Eye (tissue), 1 donor: ENCODE measurements around the gene CALY.
"Not testable (repeated sequence)": the region's sequence is repeated elsewhere in the genome, so short reads cannot be mapped to it uniquely, and the experiment has no call there.

Experiments
- DNase-seq: peaks from one replicate; pipeline ENCODE4 v3.0.0-alpha.2; 2015

Gene CALY

DNA sequence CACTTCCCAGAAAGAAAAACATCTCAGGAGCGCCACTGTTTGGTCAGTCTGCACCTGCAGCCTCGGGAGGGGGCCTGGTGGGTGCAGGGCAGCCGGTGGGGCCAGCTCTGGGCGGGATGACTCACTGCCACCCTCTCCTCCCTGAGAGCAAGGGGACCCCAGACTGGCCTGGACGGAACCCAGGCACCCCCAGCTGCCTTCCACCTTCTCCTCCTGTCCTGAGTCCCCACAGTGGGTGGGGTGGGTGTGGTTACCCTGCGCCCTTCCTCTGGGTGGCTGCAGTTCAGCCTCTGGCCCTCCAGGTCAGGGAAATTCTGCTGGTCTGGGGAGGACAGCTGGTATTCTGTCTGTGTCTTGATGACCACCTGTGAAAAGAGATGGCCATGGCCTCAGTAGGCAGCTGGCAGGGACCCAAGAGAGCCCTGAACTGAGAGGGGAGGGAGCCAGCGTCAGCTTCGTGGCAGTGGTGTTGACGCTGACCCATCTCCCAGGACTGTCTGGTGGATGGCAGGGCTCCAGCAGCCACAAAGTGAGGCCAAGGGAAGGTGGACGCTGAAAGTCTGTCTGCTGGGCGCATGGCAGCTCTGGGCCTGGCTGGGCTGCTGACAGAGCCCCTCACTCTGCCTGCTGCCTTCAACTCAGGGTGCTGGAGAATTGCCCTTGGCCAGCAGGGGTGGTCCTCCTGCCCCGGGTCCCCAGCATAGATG lies 8.9 kb downstream of the CALY start:
- no peak for DNase-seq

- no peak for DNase-seq
Observed at GRCh38 chr10:133326745-133327650, 9.7 kb downstream of the CALY start.

- no peak for DNase-seq
Observed at GRCh38 chr10:133326223-133326551, 10.5 kb downstream of the CALY start.

DNA sequence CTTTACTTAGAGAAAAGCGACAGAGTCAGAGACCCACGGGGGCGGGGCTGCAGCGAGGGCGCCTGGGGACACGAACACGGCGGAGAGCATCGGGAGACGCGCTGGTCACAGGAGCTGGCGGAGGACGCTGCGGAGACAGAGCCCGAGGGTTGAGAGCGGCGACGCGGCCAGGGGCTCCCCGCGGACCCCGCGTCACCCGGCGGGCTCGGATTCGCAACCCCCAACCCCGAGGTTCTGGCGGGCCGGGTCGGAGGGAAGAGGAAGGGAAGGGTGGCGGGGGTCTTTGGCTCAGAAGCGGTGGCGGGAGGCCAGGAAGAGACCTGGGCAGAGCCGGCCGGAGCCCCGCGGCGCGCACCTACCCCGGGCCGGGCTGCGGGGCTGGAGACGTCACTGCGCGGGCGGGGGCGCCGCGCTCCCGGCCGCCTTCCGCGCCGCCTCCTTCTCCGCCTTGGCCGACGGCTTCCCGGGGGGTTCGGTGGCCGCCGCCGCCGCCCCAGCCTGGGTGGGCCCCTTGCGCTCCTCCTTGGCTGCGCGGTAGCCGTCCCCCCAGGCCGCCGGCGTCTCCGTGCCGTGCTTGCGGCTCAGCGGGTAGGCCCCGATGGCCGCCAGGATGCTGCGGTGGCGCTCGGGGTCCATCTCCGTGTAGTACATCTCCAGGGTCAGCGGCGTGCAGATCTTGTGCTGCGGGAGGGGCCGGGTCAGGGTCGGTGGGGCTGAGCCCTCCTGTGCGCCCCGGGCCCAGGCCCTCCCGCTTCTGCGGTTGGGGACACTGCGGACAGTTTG lies 11.1 kb downstream of the CALY start:
- DNase-seq: peak; percentile 71

DNA sequence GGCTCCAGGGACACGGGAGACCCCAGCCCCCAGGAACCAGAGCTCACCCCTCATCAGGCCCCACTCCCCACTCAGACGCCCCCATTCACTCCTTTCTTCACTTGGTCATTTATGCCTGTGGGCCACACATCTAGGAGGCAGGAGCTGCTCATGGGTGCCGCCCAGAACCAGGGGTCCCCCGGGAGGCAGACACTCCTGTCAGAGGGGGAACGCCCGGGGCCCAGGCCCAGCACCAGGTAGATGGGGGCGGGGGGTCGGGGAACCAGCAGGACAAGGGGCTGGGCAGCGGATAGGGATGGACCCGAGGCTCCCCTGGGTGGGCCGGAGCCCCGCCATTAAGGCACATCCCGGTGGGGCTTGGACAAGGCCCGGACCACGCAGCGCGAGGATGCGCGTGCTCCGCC lies 11.8 kb downstream of the CALY start:
- no peak for DNase-seq

- DNase-seq: peak; percentile 71
Observed at GRCh38 chr10:133324198-133324792, 12.4 kb downstream of the CALY start.

GRCh38 chr10:133322064-133322709 lies 14.5 kb downstream of the CALY start:
- DNase-seq: not testable (repeated sequence)

GRCh38 chr10:133320852-133321422 lies 15.8 kb downstream of the CALY start:
- not testable (repeated sequence) for DNase-seq

DNA sequence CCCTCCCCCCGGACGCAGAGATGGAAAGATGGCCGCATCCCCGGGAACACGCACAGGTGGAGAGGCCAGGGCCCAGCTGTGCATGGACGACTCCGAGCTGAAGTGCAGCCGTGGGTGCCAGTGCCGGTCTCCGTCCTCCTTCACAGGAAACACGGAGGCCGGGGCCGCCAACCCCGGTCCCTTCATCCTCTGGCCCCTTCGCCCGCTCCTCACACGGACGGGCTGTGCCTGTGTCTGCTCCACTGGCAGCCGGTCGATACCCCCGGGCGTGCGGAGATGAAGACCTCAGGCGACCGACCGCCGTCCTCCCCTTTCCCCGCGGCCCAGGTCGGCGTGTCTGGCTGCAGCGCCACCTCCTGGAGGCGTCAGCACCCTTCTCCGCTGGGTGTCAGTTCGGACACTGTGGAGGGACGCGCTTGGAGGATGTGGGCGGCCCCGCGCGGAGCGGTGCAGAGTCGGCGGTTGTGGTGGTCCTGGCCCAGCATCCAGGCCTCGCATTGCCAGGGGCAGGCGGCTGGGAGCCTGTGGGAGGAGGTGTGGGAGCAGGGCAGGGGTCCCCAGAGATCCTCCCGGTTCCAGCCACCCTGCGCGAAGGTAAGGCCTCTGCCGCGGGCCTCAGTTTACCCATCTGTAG lies 18.1 kb downstream of the CALY start:
- DNase-seq: peak; percentile 92

- no peak for DNase-seq
Observed at GRCh38 chr10:133316732-133317131, 20.0 kb downstream of the CALY start.

- DNase-seq: no peak
Observed at GRCh38 chr10:133316266-133316665, 20.4 kb downstream of the CALY start.

- DNase-seq: no peak
Observed at GRCh38 chr10:133315847-133316246, 20.8 kb downstream of the CALY start.

DNA sequence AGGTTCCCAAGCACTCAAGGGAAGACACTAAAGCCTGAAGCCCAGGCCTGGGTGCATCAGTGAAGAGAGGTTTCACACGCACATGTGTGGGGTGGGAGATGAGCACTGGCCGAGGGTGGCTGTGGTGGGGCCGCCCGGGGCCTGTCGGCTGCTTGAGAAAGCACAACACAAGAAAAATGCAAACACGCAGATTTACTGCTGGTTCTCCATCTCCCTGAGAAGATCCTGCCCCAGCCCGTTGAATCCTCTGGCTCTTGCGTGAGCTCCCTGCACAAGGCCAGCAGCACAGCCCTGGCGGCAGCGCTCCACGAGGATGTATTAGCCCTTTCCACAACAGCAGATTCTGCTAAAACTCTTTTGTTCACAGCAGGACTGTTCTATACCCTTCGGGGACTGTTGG lies 21.8 kb downstream of the CALY start:
- DNase-seq: no peak

- DNase-seq: no peak
Observed at GRCh38 chr10:133313192-133313591, 23.5 kb downstream of the CALY start.

DNA sequence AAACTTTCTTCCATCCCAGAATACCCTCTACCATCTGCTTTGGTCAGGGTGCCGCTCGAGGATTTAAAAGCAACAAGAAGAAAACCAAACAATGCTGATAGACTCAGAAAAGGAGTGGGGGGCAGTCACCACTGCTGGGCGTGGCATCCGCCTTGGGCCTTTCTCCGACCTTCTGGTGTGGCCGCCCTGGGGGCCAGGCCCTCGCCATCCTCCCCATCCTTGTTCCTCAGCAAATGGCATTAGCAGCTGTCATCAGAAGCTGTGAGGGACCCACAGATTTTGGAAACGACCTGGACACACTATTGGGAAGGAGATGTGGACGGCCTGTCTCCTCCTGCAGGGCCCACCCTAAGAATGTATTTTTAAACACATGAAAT lies 23.9 kb downstream of the CALY start:
- no peak for DNase-seq

- no peak for DNase-seq
Observed at GRCh38 chr10:133312016-133312768, 24.5 kb downstream of the CALY start.

DNA sequence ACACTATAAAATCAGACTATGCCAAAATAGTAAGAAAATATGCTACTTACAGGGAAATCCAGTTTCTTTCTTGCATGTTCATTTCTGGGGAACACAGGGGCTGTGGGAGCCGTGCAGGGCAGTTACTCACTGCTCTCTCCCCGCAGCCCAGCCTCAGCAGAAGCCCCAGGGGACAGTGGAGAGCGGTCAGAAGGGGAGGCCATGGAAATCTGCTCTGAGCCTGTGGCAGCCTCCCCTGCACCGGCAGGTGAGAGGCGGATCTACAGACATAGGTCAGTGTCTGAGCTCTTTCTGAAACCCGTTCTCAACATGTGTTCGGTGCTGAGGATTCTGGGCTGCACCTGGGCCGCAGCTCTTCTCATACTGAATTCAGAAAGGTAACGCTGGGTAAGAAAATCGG lies 25.1 kb downstream of the CALY start:
- DNase-seq: no peak

DNA sequence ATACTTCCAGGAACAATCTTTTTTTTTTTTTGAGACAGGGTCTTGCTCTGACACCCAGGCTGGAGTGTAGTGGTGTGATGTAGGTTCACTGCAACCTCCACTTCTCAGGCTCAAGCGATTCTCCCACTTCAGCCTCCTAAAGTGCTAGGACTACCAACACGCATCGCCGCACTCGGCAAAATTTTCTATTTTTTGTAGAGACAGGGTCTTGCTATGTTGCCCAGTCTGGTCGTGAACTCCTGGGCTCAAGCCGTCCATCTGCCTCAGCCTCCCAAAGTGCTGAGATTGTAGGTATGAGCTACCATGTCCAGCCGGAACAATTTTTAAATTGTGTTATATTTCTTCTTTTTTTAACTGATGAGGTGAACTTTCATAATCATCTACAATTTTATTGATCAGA lies 25.9 kb downstream of the CALY start:
- no peak for DNase-seq

GRCh38 chr10:133310399-133310755 lies 26.3 kb downstream of the CALY start:
- DNase-seq: no peak

DNA sequence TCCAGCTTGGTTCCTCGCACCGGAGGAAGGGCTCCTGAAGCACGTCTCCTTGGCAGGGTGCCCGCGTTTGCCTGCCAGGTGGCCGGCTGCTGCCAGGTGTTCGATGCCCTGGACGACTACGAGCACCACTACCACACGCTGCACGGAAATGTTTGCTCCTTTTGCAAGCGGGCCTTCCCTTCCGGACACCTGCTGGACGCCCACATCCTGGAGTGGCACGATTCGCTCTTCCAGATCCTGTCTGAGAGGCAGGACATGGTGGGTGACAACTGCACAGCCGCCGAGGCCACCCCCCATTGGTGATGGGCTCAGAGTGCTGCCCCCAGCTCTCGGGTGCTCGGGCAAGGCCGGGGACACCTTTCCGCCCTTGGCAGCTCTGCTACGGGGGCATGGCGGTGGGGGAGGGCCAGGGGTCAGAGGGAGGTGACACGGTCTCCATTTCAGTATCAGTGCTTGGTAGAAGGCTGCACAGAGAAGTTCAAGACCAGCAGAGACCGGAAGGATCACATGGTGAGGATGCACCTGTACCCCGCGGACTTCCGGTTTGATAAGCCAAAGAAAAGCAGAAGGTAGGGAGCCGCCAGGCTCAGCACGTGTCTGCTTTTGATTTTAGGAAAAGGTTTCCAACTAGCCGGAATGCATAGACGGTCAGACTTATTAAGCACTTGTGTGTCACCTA lies 26.8 kb downstream of the CALY start:
- DNase-seq: no peak
